ENCODE measurements around the gene DCST2. TPM values are rescaled to one million over a fixed set of nuclear protein-coding genes. Genes with fewer than 3 reads are reported as not detected.

The DCST2 gene
- total and polyA plus RNA-seq, 2 donors (not counting 3 experiments of a cell fraction or from before 2014, with no cell fraction given): 0.29 to 0.51 TPM

GRCh38 chr1:155019377-155020245 is 14.0 kb downstream of the DCST2 start:
- CTCF ChIA-PET: interaction anchor here (1.1 to 2.4 kb wide), 8 partner anchors 19 to 460 kb away, joined by 3 to 16 read pairs (median 4); partner anchors contain the start of genes LENEP and PMVK
- no peaks in the 10 kb centered on the region for H3K9me3 ChIP-seq (replicated peaks; ENCODE audit: control insufficient read depth, insufficient read depth, low read length)
- DNase-seq (ENCODE audit: low read depth, low spot score): no peak
- no peaks in the 10 kb centered on the region for H4K20me1 ChIP-seq (replicated peaks; ENCODE audit: control insufficient read depth, extremely low read depth, insufficient read depth, low read length)
- H3K4me2 ChIP-seq (ENCODE audit: insufficient read depth, low read length): no peak overlapping the region
- H3K36me3 ChIP-seq (ENCODE audit: control insufficient read depth in 2 of 2, extremely low read depth in 1 of 2, insufficient read depth in 2 of 2, low read length in 2 of 2): peaks cover 0 to 18% of the 10 kb centered on the region in 2 experiments
- dilution Hi-C loops (cut with MboI; ENCODE audit: extremely low pct_ligation_motif_present, low sequenced_read_pairs) (no loop called here), intact Hi-C loops (cut with micrococcal nuclease) (loop anchor here (5.0 kb wide), 1 partner anchor 462 kb away; the partner anchor contains the start of gene UBE2Q1)
- H3K27me3 ChIP-seq (ENCODE audit: control insufficient read depth in 2 of 2, insufficient read depth in 2 of 2, low read length in 2 of 2): no peaks in the 10 kb centered on the region
- H3K4me1 ChIP-seq (ENCODE audit: control insufficient read depth, extremely low read depth, insufficient read depth, low read length): peaks cover 9% of the 10 kb centered on the region
- no peak overlapping the region for H3K27ac ChIP-seq (ENCODE audit: insufficient read depth, low read depth, low read length)
- POLR2A ChIA-PET: interaction anchor here (0.6 kb wide), 1 partner anchor 9 kb away, joined by 6 read pairs; no protein-coding TSS in a partner anchor
- H3K4me3 ChIP-seq (replicated peaks in 1 of 3; ENCODE audit: insufficient read depth in 1 of 3, low read depth in 1 of 3, low read length in 3 of 3): no peak overlapping the region
- no peak overlapping the region for H2AFZ ChIP-seq (ENCODE audit: low read depth, low read length)
- BruUV-seq (replicated peaks): no TSS peak
- FAIRE-seq: no peak
- H3K9ac ChIP-seq (replicated peaks; ENCODE audit: extremely low read depth, insufficient read depth, low read length): no peak overlapping the region
- no peaks in the 10 kb centered on the region for H3K9me1 ChIP-seq (replicated peaks; ENCODE audit: control insufficient read depth, extremely low read depth, insufficient read depth, low read length)
- TF ChIP-seq JUN (IDR thresholded peaks at IDR 0.05; ENCODE audit: borderline replicate concordance, insufficient read depth, insufficient read length, low read depth): no peak
- TF ChIP-seq MAX (IDR thresholded peaks at IDR 0.05; ENCODE audit: insufficient read depth, insufficient read length): no peak
- no peak for TF ChIP-seq GATA2 (IDR thresholded peaks at IDR 0.05; ENCODE audit: insufficient read depth, insufficient read length, low read depth, low read length)
- TF ChIP-seq MYC (IDR thresholded peaks at IDR 0.05; ENCODE audit: low read depth, low read length): no peak
- TF ChIP-seq POLR2A (IDR thresholded peaks at IDR 0.05; ENCODE audit: low read depth, low read length): no peak
- TF ChIP-seq POLR2AphosphoS5 (IDR thresholded peaks at IDR 0.05; ENCODE audit: insufficient read depth, low read depth, low read length): no peak
- TF ChIP-seq FOS (IDR thresholded peaks at IDR 0.05; ENCODE audit: borderline replicate concordance, insufficient read depth, low read length): no peak
- TF ChIP-seq EZH2 (IDR thresholded peaks at IDR 0.05; ENCODE audit: borderline replicate concordance, low read depth, low read length, severe bottlenecking): no peak
- TF ChIP-seq CTCF (IDR thresholded peaks at IDR 0.05; ENCODE audit: extremely low read depth in 1 of 2, insufficient read depth in 1 of 2, low read depth in 1 of 2, low read length in 2 of 2): no peak
- H3K79me2 ChIP-seq (ENCODE audit: control insufficient read depth, insufficient read depth, low read length): no peaks in the 10 kb centered on the region

All from endothelial cell of umbilical vein (primary cell).